Stomach (tissue), 9 donors: Measurements from ENCODE around the gene THSD1. TPM values are rescaled to one million over a fixed set of nuclear protein-coding genes. Genes with fewer than 3 reads are reported as not detected.

Experiments used
- DNase-seq, 2 donors: peaks; one replicate each; pipeline versions ENCODE4 v3.0.0 to v3.0.0-alpha.2; 2013 to 2019
- H3K27ac ChIP-seq, 5 donors: fragments of 200-600 bp in 4 of 5; sonication (generic) in 4 of 5; one replicate each; pipeline ENCODE4 v1.5.1; 2013 to 2019; ENCODE audit warnings: mild to moderate bottlenecking in 1 of 5, moderate library complexity in 1 of 5
- H3K27me3 ChIP-seq, 3 donors: fragments of 200-600 bp; sonication (generic); one replicate each; pipeline ENCODE4 v1.5.1; 2017 to 2019; ENCODE audit warnings: mixed run types in 1 of 3
- H3K36me3 ChIP-seq, 4 donors: fragments of 200-600 bp; sonication (generic); 1 replicate in 3 of 4; 2 replicates in 1 of 4; pipeline ENCODE4 v1.5.1; 2016 to 2019
- H3K4me1 ChIP-seq, 4 donors: fragments of 200-600 bp; sonication (generic); one replicate each; pipeline ENCODE4 v1.5.1; 2016 to 2019
- H3K4me3 ChIP-seq, 4 donors: fragments of 200-600 bp; sonication (generic) in 3 of 4; one replicate each; pipeline ENCODE4 v1.5.1; 2016 to 2019; ENCODE audit warnings: mild to moderate bottlenecking in 1 of 4
- H3K9me3 ChIP-seq, 4 donors: fragments of 200-600 bp; sonication (generic); one replicate each; pipeline ENCODE4 v1.5.1; 2016 to 2019
- CTCF ChIP-seq, 7 experiments: fragments of 450-650 bp in 4 of 7; fragments of 200-600 bp in 3 of 7; sonication (generic) in 3 of 7; IDR thresholded peaks; one replicate each; pipeline ENCODE4 v1.5.1; 2016 to 2019; ENCODE audit warnings: antibody characterized with exemption in 7 of 7, control low read depth in 2 of 7, mild to moderate bottlenecking in 1 of 7
- EP300 ChIP-seq: sonication (generic); formaldehyde crosslinking; IDR thresholded peaks from one replicate; pipeline ENCODE4 v1.6.1; 2017; ENCODE audit warnings: antibody characterized with exemption
- POLR2A ChIP-seq, 4 donors: fragments of 450-650 bp; IDR thresholded peaks; one replicate each; pipeline ENCODE4 v1.6.1; 2016; ENCODE audit warnings: antibody characterized with exemption in 4 of 4, control low read depth in 2 of 4, mild to moderate bottlenecking in 1 of 4, moderate library complexity in 1 of 4
- POLR2AphosphoS5 ChIP-seq, 3 donors: sonication (generic); formaldehyde crosslinking; IDR thresholded peaks; one replicate each; pipeline ENCODE4 v1.6.1; 2016; ENCODE audit warnings: antibody characterized with exemption in 3 of 3
- WGBS, 5 donors: extraction: QIAGEN DNeasy Blood & Tissue Kit in 3 of 5; methylation state at CpG; one replicate each; pipeline versions ENCODE4 v1.1.5 to v1.1.7; 2013 to 2018; 5-methylcytosine and 5-hydroxymethylcytosine counted together
- intact Hi-C: fragments of 100-400 bp; cut with DNase I; formaldehyde crosslinking; loops from one replicate; pipeline ENCODE4 v1.15.1; 2023; ENCODE audit warnings: low total_unique reads
- polyA plus RNA-seq, 3 donors: library from polyadenylated mRNA; stranded (reverse); fragments of 200-250 nt; gene quantifications; one replicate each; pipeline ENCODE4 v1.2.3, GENCODE V29; 2013
- total RNA-seq, 5 donors: library from RNA; depleted of rRNA; stranded (reverse); fragments of >200 nt; gene quantifications; one replicate each; pipeline versions ENCODE4 v1.1.0 to v1.2.3, GENCODE V29; 2014 to 2016
- donor health status: healthy with polysubstance abuse.
- donor health status: Bipolar disorder and iron deficiency.
- donor health status: healthy.

Gene THSD1
- total and polyA plus RNA-seq, 8 donors: 0.12 to 8.4 (median 1.1) TPM; not detected in 1

DNA sequence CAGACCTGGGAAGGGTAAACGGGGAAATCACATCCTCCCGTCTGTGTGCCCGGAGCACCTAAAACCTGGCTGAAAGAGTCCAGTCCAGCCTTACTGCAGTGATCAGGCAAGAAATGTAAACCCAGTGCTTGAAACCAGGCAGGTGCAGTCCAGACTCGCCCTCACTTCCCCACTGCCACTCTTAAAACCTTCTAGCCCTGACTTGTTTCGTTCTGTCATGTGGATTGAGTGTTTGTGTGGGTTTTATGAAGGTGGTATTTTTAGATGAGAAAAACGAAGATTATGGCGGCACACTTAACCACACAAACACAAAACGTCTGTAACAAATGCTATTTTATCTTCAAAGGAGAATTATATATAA lies 48.5 kb upstream of the THSD1 start:
- H3K4me1 ChIP-seq: peaks cover 13 to 48% (median 23%) of the 10 kb centered on the region in 4 donors
- H3K36me3 ChIP-seq: peaks cover 0 to 3% (median 0%) of the 10 kb centered on the region in 4 donors
- 1 to 16% (median 7%) methylated on average over 8 of the region's 8 CpGs for WGBS, 5 donors
- intact Hi-C loops: no loop called here
- peak in 1 of 2 donors; percentile 74 for DNase-seq
- no peaks in the 10 kb centered on the region for H3K9me3 ChIP-seq
- no peaks in the 10 kb centered on the region for H3K27me3 ChIP-seq
- peak overlapping the region; percentile 75 to 97 (median 89) for H3K27ac ChIP-seq
- TF ChIP-seq EP300: no peak
- TF ChIP-seq CTCF (IDR thresholded peaks at IDR 0.05): no peak
- peak overlapping the region; percentile 71 to 96 (median 81) for H3K4me3 ChIP-seq

DNA sequence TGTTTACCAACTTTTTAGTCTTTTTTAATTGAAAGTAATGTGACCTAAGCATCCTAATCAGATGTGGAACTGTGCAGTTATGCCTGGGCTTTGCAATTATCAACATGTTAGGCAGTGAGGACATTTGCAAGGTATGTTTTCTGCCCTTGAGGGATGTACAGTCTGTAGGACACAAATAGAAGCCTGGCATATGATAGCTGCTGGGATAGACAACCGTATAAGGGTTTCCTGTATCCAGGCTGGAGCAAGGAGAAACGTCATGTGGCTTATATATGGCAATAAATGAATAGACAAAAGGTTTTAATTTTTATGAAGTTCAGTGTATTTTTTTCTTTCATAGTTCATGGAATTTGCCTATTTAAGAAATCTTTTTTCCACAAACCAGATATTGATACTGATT lies 46.5 kb upstream of the THSD1 start:
- no peaks in the 10 kb centered on the region for H3K9me3 ChIP-seq
- DNase-seq: no peak
- no peak overlapping the region for H3K4me3 ChIP-seq
- H3K27ac ChIP-seq: no peak overlapping the region
- TF ChIP-seq POLR2A (IDR thresholded peaks at IDR 0.05) (no peak), POLR2AphosphoS5 (IDR thresholded peaks at IDR 0.05) (no peak), CTCF (IDR thresholded peaks at IDR 0.05) (no peak), EP300 (no peak)
- WGBS, 5 donors: 58 to 81% (median 77%) methylated on average over 2 of the region's 2 CpGs
- intact Hi-C loops: no loop called here
- H3K4me1 ChIP-seq: peaks cover 29 to 59% (median 40%) of the 10 kb centered on the region in 4 donors
- H3K36me3 ChIP-seq: no peaks in the 10 kb centered on the region
- H3K27me3 ChIP-seq: no peaks in the 10 kb centered on the region

GRCh38 chr13:52451135-52451804 lies 45.3 kb upstream of the THSD1 start:
- peak overlapping the region in 2 of 5 donors; percentile 97 to 98 for H3K27ac ChIP-seq
- H3K36me3 ChIP-seq: no peaks in the 10 kb centered on the region
- no peak for DNase-seq
- TF ChIP-seq EP300 (no peak), CTCF (IDR thresholded peaks at IDR 0.05) (no peak)
- H3K4me1 ChIP-seq: peaks cover 28 to 61% (median 41%) of the 10 kb centered on the region in 4 donors
- H3K4me3 ChIP-seq: no peak overlapping the region
- H3K27me3 ChIP-seq: no peaks in the 10 kb centered on the region
- no peaks in the 10 kb centered on the region for H3K9me3 ChIP-seq
- intact Hi-C loops: no loop called here
- 85 to 91% (median 88%) methylated on average over 24 of the region's 24 CpGs for WGBS, 5 donors

- WGBS, 5 donors: 5 to 8% (median 7%) methylated on average over 7 to 8 of the region's 8 CpGs
- Histone ChIP-seq H3K4me1 (peaks cover 23 to 58% (median 38%) of the 10 kb centered on the region in 4 donors), H3K27me3 (no peaks in the 10 kb centered on the region), H3K9me3 (no peaks in the 10 kb centered on the region), H3K36me3 (peaks cover 0 to 3% (median 0%) of the 10 kb centered on the region in 4 donors), H3K4me3 (peak overlapping the region; percentile 68 to 82 (median 74)), H3K27ac (peak overlapping the region in 4 of 5 donors; percentile 90 to 98 (median 95))
- intact Hi-C loops: no loop called here
- no peak for TF ChIP-seq POLR2AphosphoS5 (IDR thresholded peaks at IDR 0.05)
- no peak for TF ChIP-seq POLR2A (IDR thresholded peaks at IDR 0.05)
- peak in 2 of 7 experiments; percentile 41 to 88 for TF ChIP-seq CTCF (IDR thresholded peaks at IDR 0.05)
- TF ChIP-seq EP300: no peak
- no peak for DNase-seq
These were observed 44.8 kb upstream of the THSD1 start for GRCh38 chr13:52450793-52451116.
